ENCODE data around the gene NEK11. TPM values are rescaled to one million over a fixed set of nuclear protein-coding genes. Genes with fewer than 3 reads are reported as not detected.

NEK11 gene
- total RNA-seq, 1 donor from 2014 or later = 9.6 TPM

- Mint-ChIP-seq H3K36me3 (ENCODE audit: low read depth, unreplicated experiment) (no peaks in the 10 kb centered on the region), H3K4me3 (ENCODE audit: unreplicated experiment) (no peak overlapping the region), H3K4me1 (ENCODE audit: unreplicated experiment) (peaks cover 1% of the 10 kb centered on the region), H3K9me3 (ENCODE audit: unreplicated experiment) (no peaks in the 10 kb centered on the region), H3K27me3 (ENCODE audit: unreplicated experiment) (peaks cover 2% of the 10 kb centered on the region), H3K27ac (ENCODE audit: unreplicated experiment) (no peak overlapping the region)
- DNase-seq (ENCODE audit: low spot score) = no peak
- TF ChIP-seq, protein P1, sequence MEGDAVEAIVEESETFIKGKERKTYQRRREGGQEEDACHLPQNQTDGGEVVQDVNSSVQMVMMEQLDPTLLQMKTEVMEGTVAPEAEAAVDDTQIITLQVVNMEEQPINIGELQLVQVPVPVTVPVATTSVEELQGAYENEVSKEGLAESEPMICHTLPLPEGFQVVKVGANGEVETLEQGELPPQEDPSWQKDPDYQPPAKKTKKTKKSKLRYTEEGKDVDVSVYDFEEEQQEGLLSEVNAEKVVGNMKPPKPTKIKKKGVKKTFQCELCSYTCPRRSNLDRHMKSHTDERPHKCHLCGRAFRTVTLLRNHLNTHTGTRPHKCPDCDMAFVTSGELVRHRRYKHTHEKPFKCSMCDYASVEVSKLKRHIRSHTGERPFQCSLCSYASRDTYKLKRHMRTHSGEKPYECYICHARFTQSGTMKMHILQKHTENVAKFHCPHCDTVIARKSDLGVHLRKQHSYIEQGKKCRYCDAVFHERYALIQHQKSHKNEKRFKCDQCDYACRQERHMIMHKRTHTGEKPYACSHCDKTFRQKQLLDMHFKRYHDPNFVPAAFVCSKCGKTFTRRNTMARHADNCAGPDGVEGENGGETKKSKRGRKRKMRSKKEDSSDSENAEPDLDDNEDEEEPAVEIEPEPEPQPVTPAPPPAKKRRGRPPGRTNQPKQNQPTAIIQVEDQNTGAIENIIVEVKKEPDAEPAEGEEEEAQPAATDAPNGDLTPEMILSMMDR (IDR thresholded peaks at IDR 0.05; ENCODE audit: unreplicated experiment) = no peak
Observed at GRCh38 chr3:131306242-131306641, 279.6 kb downstream of the NEK11 start.

GRCh38 chr3:131314318-131314717, 287.6 kb downstream of the NEK11 start:
- Mint-ChIP-seq H3K4me1 (ENCODE audit: unreplicated experiment) (peaks cover 4% of the 10 kb centered on the region), H3K9me3 (ENCODE audit: unreplicated experiment) (no peaks in the 10 kb centered on the region), H3K4me3 (ENCODE audit: unreplicated experiment) (no peak overlapping the region), H3K27me3 (ENCODE audit: unreplicated experiment) (peaks cover 4% of the 10 kb centered on the region), H3K36me3 (ENCODE audit: low read depth, unreplicated experiment) (peaks cover 4% of the 10 kb centered on the region), H3K27ac (ENCODE audit: unreplicated experiment) (no peak overlapping the region)
- no peak for DNase-seq (ENCODE audit: low spot score)
- TF ChIP-seq, protein P1 (IDR thresholded peaks at IDR 0.05; ENCODE audit: unreplicated experiment) = no peak

DNA sequence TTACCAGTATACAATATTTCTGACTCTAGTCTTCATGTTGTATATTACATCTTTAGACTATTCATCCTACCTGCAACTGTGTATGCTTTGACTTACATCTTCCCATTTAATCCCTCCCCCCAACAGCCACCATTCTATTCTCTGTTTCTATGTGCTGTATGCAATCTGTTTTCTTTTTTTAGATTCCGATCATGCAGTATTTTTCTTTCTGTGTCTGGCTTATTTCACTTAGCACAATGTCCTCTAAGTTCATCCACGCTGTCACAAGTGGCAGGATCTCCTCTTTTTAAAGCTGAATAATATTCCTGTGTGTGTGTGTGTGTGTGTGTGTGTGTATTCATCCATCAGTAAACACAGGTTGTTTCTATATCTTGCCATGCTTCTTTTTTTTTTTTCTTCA, 288.5 kb downstream of the NEK11 start:
- H3K27me3 Mint-ChIP-seq (ENCODE audit: unreplicated experiment) = peaks cover 4% of the 10 kb centered on the region
- peaks cover 4% of the 10 kb centered on the region for H3K36me3 Mint-ChIP-seq (ENCODE audit: low read depth, unreplicated experiment)
- TF ChIP-seq, protein P1 (IDR thresholded peaks at IDR 0.05; ENCODE audit: unreplicated experiment) = no peak
- no peaks in the 10 kb centered on the region for H3K9me3 Mint-ChIP-seq (ENCODE audit: unreplicated experiment)
- H3K4me3 Mint-ChIP-seq (ENCODE audit: unreplicated experiment) = no peak overlapping the region
- no peak overlapping the region for H3K27ac Mint-ChIP-seq (ENCODE audit: unreplicated experiment)
- H3K4me1 Mint-ChIP-seq (ENCODE audit: unreplicated experiment) = peaks cover 4% of the 10 kb centered on the region
- DNase-seq (ENCODE audit: low spot score) = no peak

GRCh38 chr3:131317667-131318066, 291.0 kb downstream of the NEK11 start:
- Mint-ChIP-seq H3K27ac (ENCODE audit: unreplicated experiment) (no peak overlapping the region), H3K27me3 (ENCODE audit: unreplicated experiment) (peaks cover 4% of the 10 kb centered on the region), H3K36me3 (ENCODE audit: low read depth, unreplicated experiment) (peaks cover 4% of the 10 kb centered on the region), H3K4me3 (ENCODE audit: unreplicated experiment) (no peak overlapping the region), H3K9me3 (ENCODE audit: unreplicated experiment) (no peaks in the 10 kb centered on the region), H3K4me1 (ENCODE audit: unreplicated experiment) (no peaks in the 10 kb centered on the region)
- TF ChIP-seq, protein P1 (IDR thresholded peaks at IDR 0.05; ENCODE audit: unreplicated experiment) = no peak
- DNase-seq (ENCODE audit: low spot score) = no peak

GRCh38 chr3:131323014-131323413, 296.3 kb downstream of the NEK11 start:
- H3K9me3 Mint-ChIP-seq (ENCODE audit: unreplicated experiment) = no peaks in the 10 kb centered on the region

More at GRCh38 chr3:131323014-131323413, 296.3 kb downstream of the NEK11 start:
- H3K27me3 Mint-ChIP-seq (ENCODE audit: unreplicated experiment) = no peaks in the 10 kb centered on the region
- TF ChIP-seq, protein P1 (IDR thresholded peaks at IDR 0.05; ENCODE audit: unreplicated experiment) = no peak
- DNase-seq (ENCODE audit: low spot score) = no peak
- H3K27ac Mint-ChIP-seq (ENCODE audit: unreplicated experiment) = no peak overlapping the region
- H3K36me3 Mint-ChIP-seq (ENCODE audit: low read depth, unreplicated experiment) = peaks cover 16% of the 10 kb centered on the region
- H3K4me3 Mint-ChIP-seq (ENCODE audit: unreplicated experiment) = no peak overlapping the region
- no peaks in the 10 kb centered on the region for H3K4me1 Mint-ChIP-seq (ENCODE audit: unreplicated experiment)

Measured in endothelial cell (in vitro differentiated cells).